ENCODE data around the gene SLC4A9. TPM values are rescaled to one million over a fixed set of nuclear protein-coding genes. Genes with fewer than 3 reads are reported as not detected.

Gene SLC4A9
- total RNA-seq, 2 donors from 2014 or later = 0.79 to 1.4 TPM

GRCh38 chr5:140351609-140352334, 8.2 kb upstream of the SLC4A9 start:
- peak; percentile 85 for DNase-seq
- Mint-ChIP-seq H3K4me3 (no peak overlapping the region), H3K9me3 (no peaks in the 10 kb centered on the region), H3K27me3 (ENCODE audit: insufficient read depth) (peaks cover 6% of the 10 kb centered on the region), H3K36me3 (ENCODE audit: low read depth) (no peaks in the 10 kb centered on the region), H3K27ac (no peak overlapping the region), H3K4me1 (peaks cover 4% of the 10 kb centered on the region)
- Histone ChIP-seq H3K27me3 (ENCODE audit: control insufficient read depth, insufficient read depth, low read length, poor library complexity, severe bottlenecking) (peaks cover 8% of the 10 kb centered on the region), H3K4me3 (ENCODE audit: low read length) (no peak overlapping the region), H3K36me3 (ENCODE audit: control insufficient read depth, insufficient read depth, low read length) (no peaks in the 10 kb centered on the region), H3K9me3 (ENCODE audit: control insufficient read depth, low read length) (no peaks in the 10 kb centered on the region), H3K9ac (ENCODE audit: extremely low read depth, low read length, poor library complexity, severe bottlenecking) (no peak overlapping the region), H3K27ac (ENCODE audit: low read depth, low read length) (no peak overlapping the region), H3K4me1 (ENCODE audit: control insufficient read depth, insufficient read depth, low read length) (no peaks in the 10 kb centered on the region)
- 23 to 24% methylated on average over 4 of the region's 5 CpGs for WGBS, 2 experiments (ENCODE audit: insufficient coverage in 1 of 2, insufficient read length in 1 of 2)
- peak; percentile 96 for TF ChIP-seq CTCF (conservative IDR thresholded peaks at IDR 0.05)

GRCh38 chr5:140355546-140355945, 4.4 kb upstream of the SLC4A9 start:
- no peak overlapping the region for H3K4me3 ChIP-seq (ENCODE audit: low read length)
- Mint-ChIP-seq H3K27ac (no peak overlapping the region), H3K4me1 (peaks cover 5% of the 10 kb centered on the region), H3K36me3 (ENCODE audit: low read depth) (no peaks in the 10 kb centered on the region), H3K4me3 (no peak overlapping the region), H3K27me3 (ENCODE audit: insufficient read depth) (peaks cover 6% of the 10 kb centered on the region), H3K9me3 (no peaks in the 10 kb centered on the region)
- no peaks in the 10 kb centered on the region for H3K9me3 ChIP-seq (ENCODE audit: control insufficient read depth, low read length)
- DNase-seq = no peak
- H3K27ac ChIP-seq (ENCODE audit: low read depth, low read length) = no peak overlapping the region
- no peaks in the 10 kb centered on the region for H3K36me3 ChIP-seq (ENCODE audit: control insufficient read depth, insufficient read depth, low read length)
- H3K9ac ChIP-seq (ENCODE audit: extremely low read depth, low read length, poor library complexity, severe bottlenecking) = no peak overlapping the region
- H3K4me1 ChIP-seq (ENCODE audit: control insufficient read depth, insufficient read depth, low read length) = no peaks in the 10 kb centered on the region
- WGBS, 2 experiments (ENCODE audit: insufficient coverage in 1 of 2, insufficient read length in 1 of 2) = 95% methylated on average over 5 of the region's 7 CpGs; no CpG with 5 or more reads in 1 of the 2 experiments
- no peak for TF ChIP-seq CTCF (conservative IDR thresholded peaks at IDR 0.05)
- peaks cover 3% of the 10 kb centered on the region for H3K27me3 ChIP-seq (ENCODE audit: control insufficient read depth, insufficient read depth, low read length, poor library complexity, severe bottlenecking)

GRCh38 chr5:140356853-140357725, 2.9 kb upstream of the SLC4A9 start:
- Mint-ChIP-seq H3K27ac (no peak overlapping the region), H3K36me3 (ENCODE audit: low read depth) (no peaks in the 10 kb centered on the region), H3K4me3 (no peak overlapping the region)

More at GRCh38 chr5:140356853-140357725, 2.9 kb upstream of the SLC4A9 start:
- no peak for TF ChIP-seq CTCF (conservative IDR thresholded peaks at IDR 0.05)
- Histone ChIP-seq H3K36me3 (ENCODE audit: control insufficient read depth, insufficient read depth, low read length) (no peaks in the 10 kb centered on the region), H3K27me3 (ENCODE audit: control insufficient read depth, insufficient read depth, low read length, poor library complexity, severe bottlenecking) (no peaks in the 10 kb centered on the region), H3K4me3 (ENCODE audit: low read length) (no peak overlapping the region), H3K9me3 (ENCODE audit: control insufficient read depth, low read length) (no peaks in the 10 kb centered on the region), H3K4me1 (ENCODE audit: control insufficient read depth, insufficient read depth, low read length) (no peaks in the 10 kb centered on the region), H3K9ac (ENCODE audit: extremely low read depth, low read length, poor library complexity, severe bottlenecking) (no peak overlapping the region), H3K27ac (ENCODE audit: low read depth, low read length) (no peak overlapping the region)
- H3K9me3 Mint-ChIP-seq = no peaks in the 10 kb centered on the region
- peaks cover 3% of the 10 kb centered on the region for H3K27me3 Mint-ChIP-seq (ENCODE audit: insufficient read depth)
- WGBS, 2 experiments (ENCODE audit: insufficient coverage in 1 of 2, insufficient read length in 1 of 2) = 60 to 93% methylated on average over 2 to 10 of the region's 10 CpGs
- DNase-seq = no peak
- peaks cover 5% of the 10 kb centered on the region for H3K4me1 Mint-ChIP-seq
